Measurements from ENCODE around the gene INF2.

Gene INF2

DNA sequence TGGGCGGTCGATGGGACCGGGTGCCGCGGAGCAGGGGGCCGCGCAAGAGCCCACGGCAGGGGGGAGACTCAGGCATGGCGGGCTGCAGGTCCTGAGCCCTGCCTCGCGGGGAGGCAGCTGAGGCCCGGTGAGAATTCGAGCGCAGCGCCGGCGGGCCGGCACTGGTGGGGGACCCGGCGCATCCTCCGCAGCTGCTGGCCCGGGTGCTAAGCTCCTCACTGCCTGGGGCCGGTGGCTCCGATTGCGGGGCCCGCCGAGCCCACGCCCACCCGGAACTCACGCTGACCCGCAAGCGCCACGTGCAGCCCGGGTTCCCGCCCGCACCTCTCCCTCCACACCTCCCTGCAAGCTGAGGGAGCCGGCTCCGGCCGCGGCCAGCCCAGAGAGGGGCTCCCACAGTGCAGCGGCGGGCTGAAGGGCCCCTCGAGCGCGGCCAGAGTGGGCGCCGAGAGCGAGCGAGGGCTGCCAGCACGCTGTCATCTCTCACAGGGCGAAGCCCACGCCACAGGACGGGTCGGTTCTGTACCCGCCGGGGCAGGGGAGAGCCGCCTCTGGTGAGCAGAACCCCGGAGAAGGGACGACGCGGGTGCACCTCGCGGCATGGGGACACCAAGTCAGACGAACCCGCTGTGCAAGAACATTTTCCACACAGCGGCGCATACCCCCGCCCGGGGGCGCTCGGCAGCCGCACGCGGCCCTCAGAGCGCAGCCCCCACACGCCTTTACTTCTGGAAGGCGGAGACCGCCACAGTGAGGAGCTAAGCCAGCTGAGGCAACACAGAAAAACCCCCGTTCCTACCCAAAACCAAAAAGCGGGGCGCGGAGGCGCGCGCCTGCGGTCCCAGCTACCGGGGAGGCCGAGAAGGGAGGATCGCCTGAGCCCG, 62.4 kb downstream of the INF2 start:
- Histone ChIP-seq H3K4me3 (ENCODE audit: low read depth, low read length) (peak overlapping the region; percentile 33), H3K4me1 (no peaks in the 10 kb centered on the region), H3K36me3 (peaks cover 20% of the 10 kb centered on the region), H3K27me3 (no peaks in the 10 kb centered on the region), H3K9me3 (peaks cover 3% of the 10 kb centered on the region; the same call in 1 of the 2 replicates)
- TF ChIP-seq, protein P1, sequence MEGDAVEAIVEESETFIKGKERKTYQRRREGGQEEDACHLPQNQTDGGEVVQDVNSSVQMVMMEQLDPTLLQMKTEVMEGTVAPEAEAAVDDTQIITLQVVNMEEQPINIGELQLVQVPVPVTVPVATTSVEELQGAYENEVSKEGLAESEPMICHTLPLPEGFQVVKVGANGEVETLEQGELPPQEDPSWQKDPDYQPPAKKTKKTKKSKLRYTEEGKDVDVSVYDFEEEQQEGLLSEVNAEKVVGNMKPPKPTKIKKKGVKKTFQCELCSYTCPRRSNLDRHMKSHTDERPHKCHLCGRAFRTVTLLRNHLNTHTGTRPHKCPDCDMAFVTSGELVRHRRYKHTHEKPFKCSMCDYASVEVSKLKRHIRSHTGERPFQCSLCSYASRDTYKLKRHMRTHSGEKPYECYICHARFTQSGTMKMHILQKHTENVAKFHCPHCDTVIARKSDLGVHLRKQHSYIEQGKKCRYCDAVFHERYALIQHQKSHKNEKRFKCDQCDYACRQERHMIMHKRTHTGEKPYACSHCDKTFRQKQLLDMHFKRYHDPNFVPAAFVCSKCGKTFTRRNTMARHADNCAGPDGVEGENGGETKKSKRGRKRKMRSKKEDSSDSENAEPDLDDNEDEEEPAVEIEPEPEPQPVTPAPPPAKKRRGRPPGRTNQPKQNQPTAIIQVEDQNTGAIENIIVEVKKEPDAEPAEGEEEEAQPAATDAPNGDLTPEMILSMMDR (IDR thresholded peaks at IDR 0.05; ENCODE audit: low read depth, low read length): no peak
- no peak for DNase-seq

DNA sequence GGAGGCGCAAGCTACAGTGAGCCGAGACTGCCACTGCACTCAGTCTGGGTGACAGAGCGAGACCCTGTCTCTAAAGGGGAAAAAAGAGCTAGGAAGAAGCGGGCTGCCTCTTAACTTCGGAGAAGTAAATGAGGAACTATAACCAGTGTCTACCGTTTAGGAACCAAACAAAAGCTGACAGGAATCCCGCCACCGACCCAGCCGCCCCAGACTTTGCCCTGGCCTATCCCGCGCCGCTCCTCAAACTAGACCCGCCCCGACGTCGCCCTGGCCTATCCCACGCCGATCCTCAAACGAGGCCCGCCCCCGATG, 63.0 kb downstream of the INF2 start:
- H3K27me3 ChIP-seq: no peaks in the 10 kb centered on the region
- H3K4me3 ChIP-seq (ENCODE audit: low read depth, low read length): peak overlapping the region; percentile 33
- H3K9me3 ChIP-seq: peaks cover 3% of the 10 kb centered on the region; the same call in 1 of the 2 replicates
- TF ChIP-seq, protein P1 (IDR thresholded peaks at IDR 0.05; ENCODE audit: low read depth, low read length): no peak
- no peak for DNase-seq
- H3K36me3 ChIP-seq: peaks cover 24% of the 10 kb centered on the region
- no peaks in the 10 kb centered on the region for H3K4me1 ChIP-seq

DNA sequence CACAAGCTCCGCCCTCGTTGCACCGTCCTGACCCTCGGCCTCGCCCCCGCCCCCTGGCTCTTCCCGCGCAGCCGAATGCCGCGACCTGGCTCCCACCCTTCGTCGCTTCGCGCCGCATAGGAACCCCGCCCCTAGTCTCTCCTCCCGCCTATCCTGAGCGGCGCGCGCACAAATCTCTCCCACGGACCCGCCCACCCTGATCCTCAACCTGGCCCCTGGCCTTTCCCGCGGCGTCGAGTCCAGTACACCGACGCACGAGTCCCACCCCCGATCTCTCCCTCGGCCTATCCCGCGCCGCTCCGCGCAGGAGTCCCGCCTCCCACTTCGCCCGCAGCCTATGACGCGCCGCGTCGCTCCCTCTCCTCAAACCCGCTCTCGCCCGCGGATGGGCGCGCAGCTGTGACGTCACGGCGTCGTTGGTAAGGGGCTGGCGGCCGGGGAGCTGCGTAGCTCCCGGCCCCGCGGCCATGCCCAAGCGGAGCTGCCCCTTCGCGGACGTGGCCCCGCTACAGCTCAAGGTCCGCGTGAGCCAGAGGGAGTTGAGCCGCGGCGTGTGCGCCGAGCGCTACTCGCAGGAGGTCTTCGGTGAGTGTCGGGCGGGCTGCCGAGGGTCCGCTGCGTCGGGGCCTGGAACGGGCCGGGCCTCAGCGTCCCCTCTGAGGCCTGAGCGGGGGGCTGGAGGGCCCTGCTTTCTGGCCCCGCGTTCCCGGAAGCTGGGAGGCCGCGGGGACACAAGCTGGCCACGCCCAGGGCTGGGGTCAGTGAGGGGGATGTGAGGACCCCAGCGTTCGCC, 63.5 kb downstream of the INF2 start, which contains the start of gene SIVA1:
Gene SIVA1 (plus strand): TSS at position 413 of the 793 bp plus-strand sequence. CDS start 55 bp downstream, at position 468.
- no peaks in the 10 kb centered on the region for H3K4me1 ChIP-seq
- H3K4me3 ChIP-seq (ENCODE audit: low read depth, low read length): peak within 1 kb of the TSS; percentile 89
- H3K9me3 ChIP-seq: peaks cover 3% of the 10 kb centered on the region; the same call in 1 of the 2 replicates
- peaks cover 27% of the 10 kb centered on the region for H3K36me3 ChIP-seq
- H3K27me3 ChIP-seq: no peaks in the 10 kb centered on the region
- TF ChIP-seq, protein P1 (IDR thresholded peaks at IDR 0.05; ENCODE audit: low read depth, low read length): no peak
- peak; percentile 100 for DNase-seq

DNA sequence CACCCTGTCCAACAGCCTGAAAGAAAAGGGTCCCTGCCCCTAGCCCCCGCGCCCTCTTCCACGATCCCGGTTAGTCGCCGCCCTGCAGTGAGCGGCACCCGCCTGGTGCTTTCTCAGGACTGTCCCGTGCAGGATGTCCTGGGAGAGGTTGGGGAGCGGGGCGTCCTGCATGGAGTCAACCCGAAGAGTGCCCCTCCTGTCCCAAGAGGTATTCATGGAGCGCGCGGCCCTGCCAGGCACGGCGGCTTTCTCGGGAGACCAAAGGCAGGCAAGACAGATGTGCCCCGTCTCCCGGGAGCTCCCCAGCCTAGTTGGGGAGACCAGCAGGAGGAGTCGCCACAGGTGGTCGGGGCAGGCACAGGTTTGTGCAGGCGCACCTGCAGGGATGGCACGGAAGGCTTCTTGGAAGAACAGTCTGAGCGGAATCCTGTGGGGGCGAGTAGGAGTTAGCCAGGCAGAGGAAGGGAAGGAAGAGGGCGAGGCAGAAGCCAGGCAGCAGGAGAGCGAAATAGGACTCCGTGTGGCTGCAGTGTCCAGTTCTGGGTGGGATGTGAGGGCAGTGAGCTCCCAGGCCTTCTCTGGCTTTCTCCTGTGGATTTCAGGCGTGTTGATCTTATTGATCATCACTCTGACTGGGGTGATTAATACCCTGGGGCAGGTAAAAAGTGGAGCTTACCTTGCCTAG, 64.3 kb downstream of the INF2 start:
- Histone ChIP-seq H3K27me3 (no peaks in the 10 kb centered on the region), H3K9me3 (peaks cover 3% of the 10 kb centered on the region; the same call in 1 of the 2 replicates), H3K4me3 (ENCODE audit: low read depth, low read length) (peak overlapping the region; percentile 89), H3K4me1 (no peaks in the 10 kb centered on the region), H3K36me3 (peaks cover 31% of the 10 kb centered on the region)
- no peak for DNase-seq
- TF ChIP-seq, protein P1 (IDR thresholded peaks at IDR 0.05; ENCODE audit: low read depth, low read length): no peak

DNA sequence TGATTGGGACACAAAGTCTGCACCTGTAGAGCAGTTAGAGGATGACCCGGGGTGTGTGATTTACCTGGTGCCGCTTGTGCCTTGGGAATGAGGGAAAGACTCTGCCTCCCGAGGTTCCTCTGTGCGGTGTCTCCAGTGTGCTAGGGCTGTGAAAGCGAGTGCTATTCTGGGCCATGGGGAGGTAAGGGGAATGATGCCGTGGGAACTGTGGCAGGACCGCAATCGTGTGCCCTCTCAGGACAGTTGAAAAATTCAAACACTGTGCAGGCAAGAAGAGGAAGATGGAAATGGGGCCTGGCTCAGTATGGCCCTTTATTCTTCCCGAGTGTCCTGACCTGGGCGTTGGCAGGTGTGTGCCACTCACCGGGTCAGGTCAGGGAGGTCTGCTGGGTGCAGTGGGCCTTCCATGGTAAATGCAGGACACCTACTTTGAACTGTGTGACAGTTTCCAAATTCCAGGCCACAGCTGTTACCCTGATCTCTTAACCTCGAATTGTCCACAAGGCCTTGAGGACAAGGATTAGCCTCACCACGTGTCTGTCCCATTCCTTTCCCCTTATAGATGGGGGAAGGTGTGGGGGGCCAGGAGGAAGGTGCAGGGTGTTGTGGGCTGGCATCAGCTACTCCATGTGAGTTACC, 64.9 kb downstream of the INF2 start:
- Histone ChIP-seq H3K4me3 (ENCODE audit: low read depth, low read length) (peak overlapping the region; percentile 89), H3K36me3 (peaks cover 33% of the 10 kb centered on the region), H3K27me3 (no peaks in the 10 kb centered on the region), H3K4me1 (no peaks in the 10 kb centered on the region), H3K9me3 (peaks cover 3% of the 10 kb centered on the region; the same call in 1 of the 2 replicates)
- no peak for DNase-seq
- TF ChIP-seq, protein P1 (IDR thresholded peaks at IDR 0.05; ENCODE audit: low read depth, low read length): no peak

All from BE2C (cell line).